Stomach (tissue), 9 donors: ENCODE data around the gene PARK7. TPM values are rescaled to one million over a fixed set of nuclear protein-coding genes. Genes with fewer than 3 reads are reported as not detected.
A peak's percentile ranks its signal among the peaks of the same experiment; 100 is the strongest.

Source experiments
- DNase-seq, 2 donors: peaks; one replicate each; pipeline versions ENCODE4 v3.0.0 to v3.0.0-alpha.2; 2013 to 2019
- H3K27ac ChIP-seq, 5 donors: fragments of 200-600 bp in 4 of 5; sonication (generic) in 4 of 5; one replicate each; pipeline ENCODE4 v1.5.1; 2013 to 2019; ENCODE audit warnings: mild to moderate bottlenecking in 1 of 5, moderate library complexity in 1 of 5
- H3K27me3 ChIP-seq, 3 donors: fragments of 200-600 bp; sonication (generic); one replicate each; pipeline ENCODE4 v1.5.1; 2017 to 2019; ENCODE audit warnings: mixed run types in 1 of 3
- H3K36me3 ChIP-seq, 4 donors: fragments of 200-600 bp; sonication (generic); 1 replicate in 3 of 4; 2 replicates in 1 of 4; pipeline ENCODE4 v1.5.1; 2016 to 2019
- H3K4me1 ChIP-seq, 4 donors: fragments of 200-600 bp; sonication (generic); one replicate each; pipeline ENCODE4 v1.5.1; 2016 to 2019
- H3K4me3 ChIP-seq, 4 donors: fragments of 200-600 bp; sonication (generic) in 3 of 4; one replicate each; pipeline ENCODE4 v1.5.1; 2016 to 2019; ENCODE audit warnings: mild to moderate bottlenecking in 1 of 4
- H3K9me3 ChIP-seq, 4 donors: fragments of 200-600 bp; sonication (generic); one replicate each; pipeline ENCODE4 v1.5.1; 2016 to 2019
- CTCF ChIP-seq, 7 experiments: fragments of 450-650 bp in 4 of 7; fragments of 200-600 bp in 3 of 7; sonication (generic) in 3 of 7; IDR thresholded peaks; one replicate each; pipeline ENCODE4 v1.5.1; 2016 to 2019; ENCODE audit warnings: antibody characterized with exemption in 7 of 7, control low read depth in 2 of 7, mild to moderate bottlenecking in 1 of 7
- EP300 ChIP-seq: sonication (generic); formaldehyde crosslinking; IDR thresholded peaks from one replicate; pipeline ENCODE4 v1.6.1; 2017; ENCODE audit warnings: antibody characterized with exemption
- POLR2A ChIP-seq, 4 donors: fragments of 450-650 bp; IDR thresholded peaks; one replicate each; pipeline ENCODE4 v1.6.1; 2016; ENCODE audit warnings: antibody characterized with exemption in 4 of 4, control low read depth in 2 of 4, mild to moderate bottlenecking in 1 of 4, moderate library complexity in 1 of 4
- POLR2AphosphoS5 ChIP-seq, 3 donors: sonication (generic); formaldehyde crosslinking; IDR thresholded peaks; one replicate each; pipeline ENCODE4 v1.6.1; 2016; ENCODE audit warnings: antibody characterized with exemption in 3 of 3
- WGBS, 5 donors: extraction: QIAGEN DNeasy Blood & Tissue Kit in 3 of 5; methylation state at CpG; one replicate each; pipeline versions ENCODE4 v1.1.5 to v1.1.7; 2013 to 2018; 5-methylcytosine and 5-hydroxymethylcytosine counted together
- intact Hi-C: fragments of 100-400 bp; cut with DNase I; formaldehyde crosslinking; loops from one replicate; pipeline ENCODE4 v1.15.1; 2023; ENCODE audit warnings: low total_unique reads
- polyA plus RNA-seq, 3 donors: library from polyadenylated mRNA; stranded (reverse); fragments of 200-250 nt; gene quantifications; one replicate each; pipeline ENCODE4 v1.2.3, GENCODE V29; 2013
- total RNA-seq, 5 donors: library from RNA; depleted of rRNA; stranded (reverse); fragments of >200 nt; gene quantifications; one replicate each; pipeline versions ENCODE4 v1.1.0 to v1.2.3, GENCODE V29; 2014 to 2016
- donor health status: healthy with polysubstance abuse.
- donor health status: Bipolar disorder and iron deficiency.
- donor health status: healthy.

The PARK7 gene
- total and polyA plus RNA-seq, 8 donors, result 41.4 to 350 (median 142) TPM

- Histone ChIP-seq H3K4me1 (peaks cover 21 to 67% (median 45%) of the 10 kb centered on the region in 4 donors), H3K4me3 (peak within 1 kb of the TSS; percentile 68 to 83 (median 72)), H3K36me3 (no peaks in the 10 kb centered on the region), H3K9me3 (no peaks in the 10 kb centered on the region), H3K27ac (peak within 1 kb of the TSS; percentile 88 to 98 (median 95)), H3K27me3 (peaks cover 0 to 8% (median 0%) of the 10 kb centered on the region in 3 donors)
- TF ChIP-seq EP300 (no peak), POLR2AphosphoS5 (IDR thresholded peaks at IDR 0.05) (peak; percentile 91 to 99 (median 99)), POLR2A (IDR thresholded peaks at IDR 0.05) (peak in 2 of 4 donors; percentile 53 to 81)
- intact Hi-C loops, result no loop called here
- 2 to 8% (median 3%) methylated on average over 36 to 98 of the region's 98 CpGs for WGBS, 5 donors
- peak; percentile 97 to 98 for DNase-seq
Observed at GRCh38 chr1:8026153-8026975, 64.9 kb downstream of the PARK7 start, which contains the start of gene ERRFI1. ERRFI1 (minus strand) TSS chr1:8026309; CDS start chr1:8015619, 10,690 bp downstream.

GRCh38 chr1:8026976-8027747 lies 65.7 kb downstream of the PARK7 start:
- peaks cover 24 to 63% (median 43%) of the 10 kb centered on the region in 4 donors for H3K4me1 ChIP-seq
- 17 to 53% (median 41%) methylated on average over 23 to 25 of the region's 25 CpGs for WGBS, 5 donors

GRCh38 chr1:8027748-8028570 lies 66.4 kb downstream of the PARK7 start:
- Histone ChIP-seq H3K27ac (peak overlapping the region; percentile 88 to 98 (median 95)), H3K27me3 (peaks cover 0 to 8% (median 0%) of the 10 kb centered on the region in 3 donors), H3K4me1 (peaks cover 24 to 55% (median 36%) of the 10 kb centered on the region in 4 donors), H3K9me3 (no peaks in the 10 kb centered on the region), H3K4me3 (peak overlapping the region in 3 of 4 donors; percentile 68 to 74 (median 70)), H3K36me3 (no peaks in the 10 kb centered on the region)
- 24 to 36% (median 26%) methylated on average over 8 of the region's 8 CpGs for WGBS, 5 donors
- TF ChIP-seq EP300 (no peak), CTCF (IDR thresholded peaks at IDR 0.05) (no peak), POLR2AphosphoS5 (IDR thresholded peaks at IDR 0.05) (peak in 2 of 3 donors; percentile 41 to 56), POLR2A (IDR thresholded peaks at IDR 0.05) (no peak)
- intact Hi-C loops, result no loop called here
- DNase-seq, result peak in 1 of 2 donors; percentile 80

More at GRCh38 chr1:8026976-8027747, 65.7 kb downstream of the PARK7 start:
- intact Hi-C loops, result no loop called here
- TF ChIP-seq POLR2AphosphoS5 (IDR thresholded peaks at IDR 0.05) (peak in 2 of 3 donors; percentile 41 to 48), CTCF (IDR thresholded peaks at IDR 0.05) (no peak)
- H3K4me3 ChIP-seq, result peak overlapping the region; percentile 68 to 83 (median 72)
- H3K9me3 ChIP-seq, result no peaks in the 10 kb centered on the region
- peak overlapping the region; percentile 88 to 98 (median 95) for H3K27ac ChIP-seq
- DNase-seq, result peak; percentile 80 to 83
- no peaks in the 10 kb centered on the region for H3K36me3 ChIP-seq
- H3K27me3 ChIP-seq, result peaks cover 0 to 8% (median 0%) of the 10 kb centered on the region in 3 donors

GRCh38 chr1:8028571-8028910 lies 67.0 kb downstream of the PARK7 start:
- Histone ChIP-seq H3K4me1 (peaks cover 23 to 49% (median 32%) of the 10 kb centered on the region in 4 donors), H3K36me3 (no peaks in the 10 kb centered on the region), H3K27ac (peak overlapping the region in 4 of 5 donors; percentile 88 to 98 (median 93)), H3K9me3 (no peaks in the 10 kb centered on the region), H3K27me3 (peaks cover 0 to 8% (median 0%) of the 10 kb centered on the region in 3 donors), H3K4me3 (no peak overlapping the region)
- DNase-seq, result no peak
- 23 to 44% (median 28%) methylated on average over 1 of the region's 1 CpG for WGBS, 5 donors
- TF ChIP-seq POLR2A (IDR thresholded peaks at IDR 0.05) (no peak), CTCF (IDR thresholded peaks at IDR 0.05) (peak in 1 of 7 experiments; percentile 17), EP300 (no peak), POLR2AphosphoS5 (IDR thresholded peaks at IDR 0.05) (no peak)
- intact Hi-C loops, result no loop called here
